Naive thymus-derived CD4-positive, alpha-beta T cell (primary cell): Measurements from ENCODE around the gene DPH7. TPM values are rescaled to one million over a fixed set of nuclear protein-coding genes. Genes with fewer than 3 reads are reported as not detected.
A peak's percentile ranks its signal among the peaks of the same experiment; 100 is the strongest.
"Not testable (repeated sequence)": the region's sequence is repeated elsewhere in the genome, so short reads cannot be mapped to it uniquely, and the experiment has no call there.

Source experiments
- ATAC-seq: fragments of 150-1000 bp; cut with Tn5 transposase; 2 replicates; pipeline ENCODE4 v1.10.0; 2021; ENCODE audit warnings: mild to moderate bottlenecking, moderate library complexity
- CTCF ChIA-PET: fragments of 350-600 bp; sonication (Branson Sonifier 250); formaldehyde crosslinking; loops from one replicate; lab custom pipeline; 2021; ENCODE audit warnings: antibody characterized with exemption; lab: Charles Lee
- POLR2A ChIA-PET: fragments of 350-600 bp; sonication (Branson Sonifier 250); formaldehyde crosslinking; loops from one replicate; lab custom pipeline; 2021; ENCODE audit warnings: antibody characterized with exemption, inconsistent platforms; lab: Charles Lee
- DNase-seq, 9 donors: peaks; one replicate each; pipeline versions ENCODE4 v3.0.0 to v3.0.0-alpha.2; 2020 to 2022; ENCODE audit warnings: mixed read lengths in 1 of 9
- H3K27ac ChIP-seq: one replicate; pipeline ENCODE4 v1.7.0; 2013; ENCODE audit warnings: mild to moderate bottlenecking, low read depth, low read length, moderate library complexity
- H3K27me3 ChIP-seq, 2 donors: one replicate each; pipeline ENCODE4 v1.7.0; 2013; ENCODE audit warnings: low read length in 2 of 2, mild to moderate bottlenecking in 2 of 2, moderate library complexity in 2 of 2; ENCODE audit not compliant: control insufficient read depth in 2 of 2, insufficient read depth in 2 of 2
- H3K36me3 ChIP-seq, 3 experiments: 1 replicate in 2 of 3; 2 replicates in 1 of 3; pipeline ENCODE4 v1.7.0; 2013; ENCODE audit warnings: low read length in 3 of 3, mild to moderate bottlenecking in 3 of 3, moderate library complexity in 1 of 3; ENCODE audit not compliant: insufficient read depth in 3 of 3, control insufficient read depth in 2 of 3
- H3K4me1 ChIP-seq, 2 donors: one replicate each; pipeline ENCODE4 v1.7.0; 2013; ENCODE audit warnings: low read length in 2 of 2, mild to moderate bottlenecking in 2 of 2, moderate library complexity in 1 of 2; ENCODE audit not compliant: control insufficient read depth in 2 of 2, insufficient read depth in 2 of 2
- H3K4me3 ChIP-seq: 2 replicates; pipeline ENCODE4 v1.7.0; 2013; ENCODE audit warnings: mild to moderate bottlenecking, low read length
- H3K9me3 ChIP-seq, 3 experiments: 1 replicate in 2 of 3; 2 replicates in 1 of 3; pipeline ENCODE4 v1.7.0; 2013; ENCODE audit warnings: low read length in 3 of 3; ENCODE audit not compliant: control insufficient read depth in 2 of 3
- H3K27ac Mint-ChIP-seq, 9 donors: one replicate each; pipeline ENCODE4 v1.8.0; 2020 to 2022; ENCODE audit warnings: mixed read lengths in 9 of 9, mild to moderate bottlenecking in 8 of 9, moderate library complexity in 5 of 9, inconsistent platforms in 2 of 9
- H3K27me3 Mint-ChIP-seq, 5 donors: one replicate each; pipeline ENCODE4 v1.8.0; 2021 to 2022; ENCODE audit warnings: mixed read lengths in 5 of 5, mild to moderate bottlenecking in 1 of 5
- H3K36me3 Mint-ChIP-seq, 5 donors: one replicate each; pipeline ENCODE4 v1.8.0; 2020 to 2022; ENCODE audit warnings: mixed read lengths in 5 of 5, mild to moderate bottlenecking in 3 of 5, inconsistent platforms in 1 of 5
- H3K4me1 Mint-ChIP-seq, 7 donors: one replicate each; pipeline ENCODE4 v1.8.0; 2020 to 2022; ENCODE audit warnings: mixed read lengths in 7 of 7, mild to moderate bottlenecking in 3 of 7, inconsistent platforms in 1 of 7
- H3K4me3 Mint-ChIP-seq, 10 donors: one replicate each; pipeline ENCODE4 v1.8.0; 2020 to 2022; ENCODE audit warnings: mild to moderate bottlenecking in 10 of 10, mixed read lengths in 10 of 10, moderate library complexity in 6 of 10, inconsistent platforms in 2 of 10
- H3K9me3 Mint-ChIP-seq, 11 donors: one replicate each; pipeline ENCODE4 v1.8.0; 2020 to 2022; ENCODE audit warnings: mixed read lengths in 11 of 11, mild to moderate bottlenecking in 4 of 11, inconsistent platforms in 1 of 11, moderate library complexity in 1 of 11
- intact Hi-C, 2 donors: fragments of 100-400 bp; cut with micrococcal nuclease; formaldehyde crosslinking; loops; one replicate each; pipeline ENCODE4 v1.15.1; 2023
- polyA plus RNA-seq, 2 donors: library from polyadenylated mRNA; unstranded; fragments of 300-500 nt; fragmentation: Illumina TruSeq; gene quantifications; one replicate each; pipeline ENCODE4 v1.2.3, GENCODE V29; 2021
- total RNA-seq, 6 experiments: library from RNA in 5 of 6; stranded (reverse) in 5 of 6; gene quantifications; 1 replicate in 5 of 6; 2 replicates in 1 of 6; pipeline ENCODE4 v1.2.3 and lab custom pipeline; 2021 to 2026

Gene DPH7
- total and polyA plus RNA-seq, 7 experiments from 2014 or later, result 29.7 to 77.5 (median 47.8) TPM

GRCh38 chr9:137544176-137544760 lies 34.5 kb downstream of the DPH7 start:
- ChIA-PET POLR2A (no interaction called here), CTCF (no interaction called here)

GRCh38 chr9:137543237-137543963 lies 35.3 kb downstream of the DPH7 start:
- CTCF ChIA-PET, result no interaction called here
- intact Hi-C loops, result no loop called here
- H3K27ac ChIP-seq, result no peak overlapping the region

More at GRCh38 chr9:137544176-137544760, 34.5 kb downstream of the DPH7 start:
- H3K27me3 Mint-ChIP-seq, result no peaks in the 10 kb centered on the region
- H3K4me1 Mint-ChIP-seq, result peaks cover 0 to 9% (median 4%) of the 10 kb centered on the region in 7 donors
- intact Hi-C loops, result no loop called here
- no peak overlapping the region for H3K4me3 Mint-ChIP-seq
- H3K9me3 ChIP-seq, result no peaks in the 10 kb centered on the region
- ATAC-seq (no peak), DNase-seq (no peak)
- no peak overlapping the region for H3K27ac Mint-ChIP-seq
- no peaks in the 10 kb centered on the region for H3K4me1 ChIP-seq
- H3K27me3 ChIP-seq, result no peaks in the 10 kb centered on the region
- H3K27ac ChIP-seq, result no peak overlapping the region
- H3K4me3 ChIP-seq, result no peak overlapping the region
- peaks cover 0 to 8% (median 0%) of the 10 kb centered on the region in 3 experiments for H3K36me3 ChIP-seq
- peaks cover 0 to 8% (median 0%) of the 10 kb centered on the region in 5 donors for H3K36me3 Mint-ChIP-seq
- H3K9me3 Mint-ChIP-seq, result peaks cover 0 to 1% (median 0%) of the 10 kb centered on the region in 11 donors

GRCh38 chr9:137542486-137542885 lies 36.2 kb downstream of the DPH7 start:
- no peak for DNase-seq
- H3K27ac Mint-ChIP-seq, result no peak overlapping the region
- Histone ChIP-seq H3K4me3 (no peak overlapping the region), H3K27me3 (no peaks in the 10 kb centered on the region), H3K27ac (no peak overlapping the region), H3K4me1 (peaks cover 0 to 4% of the 10 kb centered on the region in 2 donors), H3K9me3 (no peaks in the 10 kb centered on the region), H3K36me3 (peaks cover 0 to 8% (median 0%) of the 10 kb centered on the region in 3 experiments)
- no peak for ATAC-seq
- ChIA-PET POLR2A (interaction anchor here (0.9 kb wide), 1 partner anchor 15 kb away, joined by 3 read pairs; no protein-coding TSS in a partner anchor), CTCF (interaction anchor here (0.6 kb wide), 1 partner anchor 179 kb away, joined by 3 read pairs; no protein-coding TSS in a partner anchor)
- no peak overlapping the region for H3K4me3 Mint-ChIP-seq
- no peaks in the 10 kb centered on the region for H3K27me3 Mint-ChIP-seq
- H3K4me1 Mint-ChIP-seq, result peaks cover 0 to 7% (median 4%) of the 10 kb centered on the region in 7 donors
- H3K9me3 Mint-ChIP-seq, result peaks cover 0 to 2% (median 0%) of the 10 kb centered on the region in 11 donors
- H3K36me3 Mint-ChIP-seq, result peaks cover 0 to 8% (median 3%) of the 10 kb centered on the region in 5 donors
- intact Hi-C loops, result no loop called here

More at GRCh38 chr9:137543237-137543963, 35.3 kb downstream of the DPH7 start:
- POLR2A ChIA-PET, result no interaction called here
- Mint-ChIP-seq H3K27me3 (no peaks in the 10 kb centered on the region), H3K27ac (no peak overlapping the region), H3K36me3 (peaks cover 0 to 8% (median 0%) of the 10 kb centered on the region in 5 donors), H3K9me3 (peaks cover 0 to 1% (median 0%) of the 10 kb centered on the region in 11 donors), H3K4me3 (no peak overlapping the region), H3K4me1 (peaks cover 0 to 5% (median 4%) of the 10 kb centered on the region in 7 donors)
- ATAC-seq (no peak), DNase-seq (no peak)
- no peaks in the 10 kb centered on the region for H3K4me1 ChIP-seq
- H3K36me3 ChIP-seq, result peaks cover 0 to 8% (median 0%) of the 10 kb centered on the region in 3 experiments
- no peaks in the 10 kb centered on the region for H3K27me3 ChIP-seq
- no peaks in the 10 kb centered on the region for H3K9me3 ChIP-seq
- H3K4me3 ChIP-seq, result no peak overlapping the region

GRCh38 chr9:137540536-137540935 lies 38.2 kb downstream of the DPH7 start:
- H3K27ac Mint-ChIP-seq, result no peak overlapping the region
- Histone ChIP-seq H3K9me3 (peaks cover 0 to 8% (median 0%) of the 10 kb centered on the region in 3 experiments), H3K4me3 (no peak overlapping the region), H3K4me1 (peaks cover 5 to 19% of the 10 kb centered on the region in 2 donors), H3K27ac (no peak overlapping the region), H3K27me3 (no peaks in the 10 kb centered on the region), H3K36me3 (peaks cover 0 to 8% (median 0%) of the 10 kb centered on the region in 3 experiments)
- H3K36me3 Mint-ChIP-seq, result peaks cover 0 to 17% (median 10%) of the 10 kb centered on the region in 5 donors
- intact Hi-C loops, result no loop called here
- ATAC-seq (no peak), DNase-seq (no peak)
- no peaks in the 10 kb centered on the region for H3K27me3 Mint-ChIP-seq
- ChIA-PET CTCF (no interaction called here), POLR2A (interaction anchor here (1.0 kb wide), 1 partner anchor 11 kb away, joined by 6 read pairs; the partner anchor contains the start of gene MRPL41)
- H3K9me3 Mint-ChIP-seq, result peaks cover 0 to 12% (median 0%) of the 10 kb centered on the region in 11 donors
- no peak overlapping the region for H3K4me3 Mint-ChIP-seq
- peaks cover 4 to 21% (median 19%) of the 10 kb centered on the region in 7 donors for H3K4me1 Mint-ChIP-seq

GRCh38 chr9:137538058-137538457 lies 40.7 kb downstream of the DPH7 start:
- H3K4me1 ChIP-seq, result peaks cover 11 to 28% of the 10 kb centered on the region in 2 donors
- H3K4me3 ChIP-seq, result no peak overlapping the region
- H3K36me3 ChIP-seq, result peaks cover 0 to 8% (median 0%) of the 10 kb centered on the region in 3 experiments
- Mint-ChIP-seq H3K27me3 (no peaks in the 10 kb centered on the region), H3K4me1 (peaks cover 16 to 31% (median 28%) of the 10 kb centered on the region in 7 donors), H3K36me3 (peaks cover 0 to 17% (median 10%) of the 10 kb centered on the region in 5 donors), H3K9me3 (peaks cover 0 to 12% (median 0%) of the 10 kb centered on the region in 11 donors), H3K27ac (peak overlapping the region in 4 of 9 donors; percentile 19 to 86 (median 53)), H3K4me3 (no peak overlapping the region)
- intact Hi-C loops, result loop anchor here in 1 of 2 donors (10.0 kb wide), 1 partner anchor 233 kb away; the partner anchor contains the start of gene NRARP
- H3K9me3 ChIP-seq, result peaks cover 0 to 8% (median 0%) of the 10 kb centered on the region in 3 experiments
- no peak for ATAC-seq
- CTCF ChIA-PET, result interaction anchor here (1.4 kb wide), 1 partner anchor 41 kb away, joined by 3 read pairs; no protein-coding TSS in a partner anchor
- POLR2A ChIA-PET, result interaction anchor here (0.6 to 2.0 kb wide), 3 partner anchors 11 to 720 kb away, joined by 3 to 6 read pairs (median 5); partner anchors contain the start of gene DPH7
- no peak for DNase-seq
- no peak overlapping the region for H3K27ac ChIP-seq
- no peaks in the 10 kb centered on the region for H3K27me3 ChIP-seq

GRCh38 chr9:137536594-137537131 lies 42.1 kb downstream of the DPH7 start:
- ChIA-PET POLR2A (interaction anchor here (0.6 to 2.0 kb wide), 2 partner anchors 43 to 405 kb away, joined by 4 to 5 read pairs; partner anchors contain the start of gene DPH7), CTCF (interaction anchor here (0.6 kb wide), 3 partner anchors 110 to 1034 kb away, joined by 3 read pairs; no protein-coding TSS in a partner anchor)
- Mint-ChIP-seq H3K27ac (peak overlapping the region; percentile 60 to 89 (median 74)), H3K4me1 (peaks cover 16 to 31% (median 29%) of the 10 kb centered on the region in 7 donors), H3K36me3 (peaks cover 0 to 17% (median 9%) of the 10 kb centered on the region in 5 donors), H3K4me3 (peak overlapping the region in 6 of 10 donors; percentile 16 to 46 (median 36)), H3K9me3 (peaks cover 0 to 12% (median 0%) of the 10 kb centered on the region in 11 donors)
- H3K4me1 ChIP-seq, result peaks cover 11 to 28% of the 10 kb centered on the region in 2 donors
- peak overlapping the region; percentile 25 for H3K27ac ChIP-seq
- peak in 3 of 9 donors; percentile 15 to 28 (median 23) for DNase-seq
- peak overlapping the region; percentile 13 for H3K4me3 ChIP-seq
- not testable (repeated sequence) for ATAC-seq, H3K36me3 ChIP-seq, H3K9me3 ChIP-seq, H3K27me3 Mint-ChIP-seq, H3K27me3 ChIP-seq
- intact Hi-C loops, result loop anchor here in 1 of 2 donors (10.0 kb wide), 1 partner anchor 232 kb away; the partner anchor contains the start of gene NRARP
